Progenitor cell of endocrine pancreas (in vitro differentiated cells): Measurements from ENCODE around the gene AOAH. TPM values are rescaled to one million over a fixed set of nuclear protein-coding genes. Genes with fewer than 3 reads are reported as not detected.

Source experiments
- DNase-seq: peaks from one replicate; pipeline ENCODE4 v3.0.0; 2021; ENCODE audit warnings: low spot score; ENCODE audit not compliant: unreplicated experiment
- H3K27ac Mint-ChIP-seq: 2 replicates; pipeline ENCODE4 v1.8.0; 2021; ENCODE audit warnings: mild to moderate bottlenecking, moderate library complexity, mixed read lengths
- H3K27me3 Mint-ChIP-seq: 2 replicates; pipeline ENCODE4 v1.8.0; 2021; ENCODE audit warnings: mixed read lengths
- H3K36me3 Mint-ChIP-seq: 2 replicates; pipeline ENCODE4 v1.8.0; 2022; ENCODE audit warnings: mixed read lengths; ENCODE audit not compliant: insufficient read depth
- H3K4me1 Mint-ChIP-seq: 2 replicates; pipeline ENCODE4 v1.8.0; 2021; ENCODE audit warnings: low read depth, mixed read lengths
- H3K4me3 Mint-ChIP-seq: 2 replicates; pipeline ENCODE4 v1.8.0; 2021; ENCODE audit warnings: low read depth, mild to moderate bottlenecking, moderate library complexity, mixed read lengths
- H3K9me3 Mint-ChIP-seq: 2 replicates; pipeline ENCODE4 v1.8.0; 2021; ENCODE audit warnings: low read depth, mixed read lengths
- CTCF ChIP-seq: fragments of 200-600 bp; sonication (generic); IDR thresholded peaks from one replicate; pipeline ENCODE4 v1.5.0; 2021; ENCODE audit warnings: antibody characterized with exemption, mild to moderate bottlenecking; ENCODE audit not compliant: unreplicated experiment
- total RNA-seq: library from RNA; stranded (reverse); gene quantifications from 2 replicates; pipeline ENCODE4 v1.2.1, GENCODE V29; 2021

The AOAH gene
- total RNA-seq, 1 donor from 2014 or later: 3.3 TPM

GRCh38 chr7:36575832-36576231 lies 148.5 kb downstream of the AOAH start:
- H3K36me3 Mint-ChIP-seq: no peaks in the 10 kb centered on the region
- no peak overlapping the region for H3K27ac Mint-ChIP-seq
- no peak for TF ChIP-seq CTCF
- no peak for DNase-seq
- no peaks in the 10 kb centered on the region for H3K4me1 Mint-ChIP-seq
- H3K4me3 Mint-ChIP-seq: no peak overlapping the region
- H3K27me3 Mint-ChIP-seq: no peaks in the 10 kb centered on the region
- peaks cover 23% of the 10 kb centered on the region for H3K9me3 Mint-ChIP-seq

GRCh38 chr7:36573066-36573465 lies 151.2 kb downstream of the AOAH start:
- Mint-ChIP-seq H3K27ac (no peak overlapping the region), H3K36me3 (no peaks in the 10 kb centered on the region), H3K4me1 (no peaks in the 10 kb centered on the region), H3K4me3 (no peak overlapping the region), H3K9me3 (peaks cover 13% of the 10 kb centered on the region), H3K27me3 (no peaks in the 10 kb centered on the region)
- no peak for DNase-seq
- TF ChIP-seq CTCF: no peak

- Mint-ChIP-seq H3K36me3 (no peaks in the 10 kb centered on the region), H3K27me3 (peaks cover 3% of the 10 kb centered on the region), H3K9me3 (peaks cover 5% of the 10 kb centered on the region), H3K4me1 (peaks cover 2% of the 10 kb centered on the region), H3K4me3 (no peak overlapping the region), H3K27ac (no peak overlapping the region)
- DNase-seq: no peak
- no peak for TF ChIP-seq CTCF
Observed at GRCh38 chr7:36571190-36571560, 153.1 kb downstream of the AOAH start.

- no peak overlapping the region for H3K27ac Mint-ChIP-seq
- peaks cover 4% of the 10 kb centered on the region for H3K4me1 Mint-ChIP-seq
- peaks cover 3% of the 10 kb centered on the region for H3K27me3 Mint-ChIP-seq
- no peak overlapping the region for H3K4me3 Mint-ChIP-seq
- DNase-seq: no peak
- H3K9me3 Mint-ChIP-seq: peaks cover 4% of the 10 kb centered on the region
- no peaks in the 10 kb centered on the region for H3K36me3 Mint-ChIP-seq
- TF ChIP-seq CTCF: no peak
Observed at GRCh38 chr7:36570528-36571189, 153.6 kb downstream of the AOAH start.

- DNase-seq: no peak
- Mint-ChIP-seq H3K9me3 (no peaks in the 10 kb centered on the region), H3K36me3 (no peaks in the 10 kb centered on the region), H3K4me1 (peaks cover 8% of the 10 kb centered on the region), H3K27ac (no peak overlapping the region), H3K27me3 (peaks cover 6% of the 10 kb centered on the region), H3K4me3 (no peak overlapping the region)
- no peak for TF ChIP-seq CTCF
Observed at GRCh38 chr7:36568452-36568849, 155.8 kb downstream of the AOAH start.
